ENCODE results near the gene PPARD. TPM values are rescaled to one million over a fixed set of nuclear protein-coding genes. Genes with fewer than 3 reads are reported as not detected.
A peak's percentile ranks its signal among the peaks of the same experiment; 100 is the strongest.
"Not testable (repeated sequence)": the region's sequence is repeated elsewhere in the genome, so short reads cannot be mapped to it uniquely, and the experiment has no call there.

PPARD gene
- total and polyA plus RNA-seq, 2 donors (not counting 1 experiment from before 2014, with no cell fraction given): 14.8 to 16.3 TPM

DNA sequence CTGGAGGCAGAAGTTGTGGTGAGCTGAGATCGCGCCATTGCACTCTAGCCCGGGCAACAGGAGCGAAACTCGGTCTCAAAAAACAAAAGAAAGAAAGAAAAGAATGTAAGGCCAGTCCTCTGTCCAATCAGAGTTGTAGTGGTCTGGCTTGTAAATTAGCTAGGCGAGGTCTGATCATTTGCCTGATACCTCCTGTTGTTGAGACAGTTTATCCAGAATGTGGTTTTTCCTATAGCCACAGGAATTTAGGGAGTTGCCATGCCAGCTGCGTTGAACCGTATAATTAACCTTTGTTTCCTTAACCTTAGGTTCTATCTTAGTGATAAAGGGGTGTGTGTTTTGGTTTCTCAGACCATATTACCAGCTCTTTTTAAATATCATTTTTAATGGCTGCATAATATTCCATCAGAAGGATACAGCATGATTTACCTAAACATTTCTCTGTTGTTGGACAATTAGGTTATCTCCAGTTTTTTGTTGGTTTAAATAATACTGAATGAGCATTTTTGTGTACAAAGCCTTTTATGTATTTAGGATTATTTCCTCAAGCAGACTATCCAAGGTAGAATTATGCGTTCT is 11.7 kb upstream of the PPARD start:
- no peak overlapping the region for H3K27ac ChIP-seq (ENCODE audit: insufficient read depth, low read length)
- no peak overlapping the region for H3K4me3 ChIP-seq (replicated peaks in 1 of 4; ENCODE audit: control extremely low read depth in 1 of 4, insufficient read depth in 1 of 4, low read depth in 3 of 4, low read length in 4 of 4)
- H3K9me3 ChIP-seq (ENCODE audit: control insufficient read depth, insufficient read depth, low read depth, low read length): no peaks in the 10 kb centered on the region
- no peak for TF ChIP-seq EZH2 (IDR thresholded peaks at IDR 0.05; ENCODE audit: low read length, missing control alignments)
- TF ChIP-seq, protein P1, sequence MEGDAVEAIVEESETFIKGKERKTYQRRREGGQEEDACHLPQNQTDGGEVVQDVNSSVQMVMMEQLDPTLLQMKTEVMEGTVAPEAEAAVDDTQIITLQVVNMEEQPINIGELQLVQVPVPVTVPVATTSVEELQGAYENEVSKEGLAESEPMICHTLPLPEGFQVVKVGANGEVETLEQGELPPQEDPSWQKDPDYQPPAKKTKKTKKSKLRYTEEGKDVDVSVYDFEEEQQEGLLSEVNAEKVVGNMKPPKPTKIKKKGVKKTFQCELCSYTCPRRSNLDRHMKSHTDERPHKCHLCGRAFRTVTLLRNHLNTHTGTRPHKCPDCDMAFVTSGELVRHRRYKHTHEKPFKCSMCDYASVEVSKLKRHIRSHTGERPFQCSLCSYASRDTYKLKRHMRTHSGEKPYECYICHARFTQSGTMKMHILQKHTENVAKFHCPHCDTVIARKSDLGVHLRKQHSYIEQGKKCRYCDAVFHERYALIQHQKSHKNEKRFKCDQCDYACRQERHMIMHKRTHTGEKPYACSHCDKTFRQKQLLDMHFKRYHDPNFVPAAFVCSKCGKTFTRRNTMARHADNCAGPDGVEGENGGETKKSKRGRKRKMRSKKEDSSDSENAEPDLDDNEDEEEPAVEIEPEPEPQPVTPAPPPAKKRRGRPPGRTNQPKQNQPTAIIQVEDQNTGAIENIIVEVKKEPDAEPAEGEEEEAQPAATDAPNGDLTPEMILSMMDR (conservative IDR thresholded peaks at IDR 0.05 in 1 of 2, IDR thresholded peaks at IDR 0.05 in 1 of 2; ENCODE audit: low read depth in 1 of 2, low read length in 2 of 2): no peak
- no peak for DNase-seq (ENCODE audit: low read depth in 2 of 2)
- H3K4me2 ChIP-seq (ENCODE audit: extremely low read depth, insufficient read depth, low read length): no peak overlapping the region
- H3K36me3 ChIP-seq (ENCODE audit: control insufficient read depth, insufficient read depth, low read length): no peaks in the 10 kb centered on the region
- no peaks in the 10 kb centered on the region for H3K79me2 ChIP-seq (ENCODE audit: control insufficient read depth, insufficient read depth, low read length)
- H3K4me1 ChIP-seq (ENCODE audit: control insufficient read depth, extremely low read depth, insufficient read depth, low read length): no peaks in the 10 kb centered on the region
- peaks cover 3% of the 10 kb centered on the region for H3K27me3 ChIP-seq (ENCODE audit: control insufficient read depth, insufficient read depth, low read length)
- H3K9ac ChIP-seq (ENCODE audit: insufficient read depth, low read length): no peak overlapping the region
- no peaks in the 10 kb centered on the region for H4K20me1 ChIP-seq (ENCODE audit: control insufficient read depth, extremely low read depth, insufficient read depth, low read length)
- H2AFZ ChIP-seq (ENCODE audit: low read length): no peak overlapping the region

DNA sequence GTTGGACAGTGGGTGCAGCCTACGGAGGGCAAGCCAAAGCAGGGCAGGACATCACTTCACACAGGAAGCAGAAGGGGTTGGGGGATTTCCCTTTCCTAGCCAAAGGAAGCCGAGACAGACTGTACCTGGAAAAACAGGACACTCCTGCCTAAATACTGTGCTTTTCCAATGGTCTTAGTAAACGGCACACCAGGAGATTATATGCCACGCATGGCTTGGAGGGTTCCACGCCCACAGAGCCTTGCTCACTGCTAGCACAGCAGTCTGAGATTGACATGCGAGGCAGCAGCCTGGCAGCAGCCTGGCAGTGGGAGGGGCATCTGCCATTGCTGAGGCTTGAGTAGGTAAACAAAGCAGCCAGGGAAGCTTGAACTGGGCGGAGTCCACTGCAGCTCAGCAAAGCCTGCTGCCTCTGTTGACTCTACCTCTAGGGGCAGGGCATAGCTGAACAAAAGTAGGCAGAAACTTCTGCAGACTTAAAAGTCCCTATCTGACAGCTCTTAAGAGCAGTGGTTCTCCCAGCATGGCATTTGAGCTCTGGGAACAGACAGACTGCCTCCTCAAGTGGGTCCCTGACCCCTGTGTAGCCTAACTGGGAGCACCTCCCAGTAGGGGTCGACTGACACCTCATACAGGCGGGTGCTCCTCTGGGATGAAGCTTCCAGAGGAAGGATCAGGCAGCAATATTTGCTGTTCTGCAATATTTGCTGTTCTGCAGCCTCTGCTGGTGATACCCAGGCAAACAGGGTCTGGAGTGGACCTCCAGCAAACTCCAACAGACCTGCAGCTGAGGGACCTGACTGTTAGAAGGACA is 10.1 kb upstream of the PPARD start:
- H3K9ac ChIP-seq (ENCODE audit: insufficient read depth, low read length); H4K20me1 ChIP-seq (ENCODE audit: control insufficient read depth, extremely low read depth, insufficient read depth, low read length); H3K4me3 ChIP-seq (replicated peaks in 1 of 4; ENCODE audit: control extremely low read depth in 1 of 4, insufficient read depth in 1 of 4, low read depth in 3 of 4, low read length in 4 of 4); H3K4me1 ChIP-seq (ENCODE audit: control insufficient read depth, extremely low read depth, insufficient read depth, low read length); H3K36me3 ChIP-seq (ENCODE audit: control insufficient read depth, insufficient read depth, low read length); H2AFZ ChIP-seq (ENCODE audit: low read length); H3K79me2 ChIP-seq (ENCODE audit: control insufficient read depth, insufficient read depth, low read length); H3K4me2 ChIP-seq (ENCODE audit: extremely low read depth, insufficient read depth, low read length); DNase-seq (ENCODE audit: low read depth in 2 of 2); H3K27me3 ChIP-seq (ENCODE audit: control insufficient read depth, insufficient read depth, low read length); H3K27ac ChIP-seq (ENCODE audit: insufficient read depth, low read length); H3K9me3 ChIP-seq (ENCODE audit: control insufficient read depth, insufficient read depth, low read depth, low read length): not testable (repeated sequence)
- TF ChIP-seq, protein P1 (conservative IDR thresholded peaks at IDR 0.05 in 1 of 2, IDR thresholded peaks at IDR 0.05 in 1 of 2; ENCODE audit: low read depth in 1 of 2, low read length in 2 of 2): peak in 1 of 2 donors; percentile 7

DNA sequence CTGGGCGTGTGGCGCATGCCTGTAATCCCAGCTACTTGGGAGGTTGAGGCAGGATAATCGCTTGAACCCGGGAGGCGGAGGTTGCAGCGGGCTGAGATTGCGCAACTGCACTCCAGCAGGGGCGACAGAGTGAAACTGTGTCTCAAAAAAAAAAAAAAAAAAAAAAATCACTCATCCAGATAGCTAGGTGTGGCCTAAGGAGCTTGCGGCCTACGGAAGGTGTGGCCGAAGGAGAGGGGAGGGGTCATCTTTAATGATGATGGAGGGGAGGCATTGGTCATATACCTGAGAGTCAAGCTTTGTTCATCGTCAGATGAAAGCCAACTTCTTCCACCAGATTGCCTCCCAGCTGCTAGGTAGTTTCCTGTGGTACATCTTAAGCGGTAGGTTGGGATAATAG is 801 bp upstream of the PPARD start:
- Histone ChIP-seq H3K79me2 (ENCODE audit: control insufficient read depth, insufficient read depth, low read length) (peaks cover 39% of the 10 kb centered on the region), H3K4me2 (ENCODE audit: extremely low read depth, insufficient read depth, low read length) (no peak overlapping the region), H2AFZ (ENCODE audit: low read length) (no peak overlapping the region), H3K36me3 (ENCODE audit: control insufficient read depth, insufficient read depth, low read length) (peaks cover 6% of the 10 kb centered on the region), H3K27me3 (ENCODE audit: control insufficient read depth, insufficient read depth, low read length) (no peaks in the 10 kb centered on the region), H3K9me3 (ENCODE audit: control insufficient read depth, insufficient read depth, low read depth, low read length) (no peaks in the 10 kb centered on the region), H3K9ac (ENCODE audit: insufficient read depth, low read length) (no peak overlapping the region), H3K27ac (ENCODE audit: insufficient read depth, low read length) (no peak overlapping the region), H3K4me3 (replicated peaks in 1 of 4; ENCODE audit: control extremely low read depth in 1 of 4, insufficient read depth in 1 of 4, low read depth in 3 of 4, low read length in 4 of 4) (no peak overlapping the region), H4K20me1 (ENCODE audit: control insufficient read depth, extremely low read depth, insufficient read depth, low read length) (no peaks in the 10 kb centered on the region), H3K4me1 (ENCODE audit: control insufficient read depth, extremely low read depth, insufficient read depth, low read length) (peaks cover 4% of the 10 kb centered on the region)
- no peak for DNase-seq (ENCODE audit: low read depth in 2 of 2)
- no peak for TF ChIP-seq EZH2 (IDR thresholded peaks at IDR 0.05; ENCODE audit: low read length, missing control alignments)
- TF ChIP-seq, protein P1 (conservative IDR thresholded peaks at IDR 0.05 in 1 of 2, IDR thresholded peaks at IDR 0.05 in 1 of 2; ENCODE audit: low read depth in 1 of 2, low read length in 2 of 2): no peak
